ENCODE measurements around the gene RAD51.

Gene RAD51

DNA sequence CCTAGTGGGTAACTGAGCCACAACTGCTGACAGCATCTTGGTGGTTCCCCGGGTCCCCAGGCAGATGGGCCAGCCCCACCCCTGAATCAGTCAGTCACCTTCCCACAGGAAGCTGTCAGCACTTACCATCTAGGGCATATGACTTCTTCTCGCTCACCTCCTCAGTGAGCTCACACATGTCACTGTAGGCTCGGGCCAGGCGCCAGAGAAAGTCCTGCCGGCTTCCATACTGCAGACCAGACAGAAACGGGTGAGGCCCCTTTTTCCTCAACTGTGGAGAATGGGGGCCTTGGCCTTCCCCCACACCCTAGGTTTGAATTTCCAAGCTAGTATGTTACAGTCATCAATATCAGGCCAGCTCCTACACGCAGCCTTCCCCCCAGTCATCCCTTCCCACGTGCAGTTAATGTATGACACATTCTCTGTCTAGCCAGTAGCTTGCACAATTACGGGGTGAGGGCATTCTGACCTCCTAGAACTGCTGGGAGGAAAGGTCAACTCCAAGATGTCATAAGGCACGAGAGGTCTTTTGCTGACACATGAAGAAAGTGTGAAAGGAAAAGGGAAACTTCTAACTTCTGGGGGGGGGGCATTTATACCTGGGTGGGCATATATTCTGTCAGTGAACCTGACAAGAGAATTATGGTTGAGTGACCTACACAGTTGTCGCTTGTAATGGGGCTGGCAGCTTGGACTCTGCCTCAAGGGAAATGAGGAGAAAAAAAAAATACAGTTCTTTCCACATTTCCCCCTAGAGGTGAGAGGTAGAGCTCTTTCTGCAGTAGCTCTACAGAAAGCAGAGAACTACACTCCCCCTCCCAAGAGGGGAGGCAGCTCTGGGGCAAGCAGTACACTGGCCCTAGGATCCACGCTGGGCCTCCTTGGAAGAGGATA, 49.2 kb downstream of the RAD51 start:
- peaks cover 5% of the 10 kb centered on the region for H3K4me1 Mint-ChIP-seq
- TF ChIP-seq CTCF (IDR thresholded peaks at IDR 0.05; ENCODE audit: unreplicated experiment in 3 of 3), result peak in 1 of 3 experiments; percentile 37
- H3K4me3 Mint-ChIP-seq, result no peak overlapping the region
- H3K9me3 Mint-ChIP-seq, result no peaks in the 10 kb centered on the region
- peak overlapping the region in 1 of 3 experiments; percentile 82 for H3K27ac Mint-ChIP-seq
- H3K27me3 Mint-ChIP-seq (ENCODE audit: low read depth), result no peaks in the 10 kb centered on the region
- peaks cover 25% of the 10 kb centered on the region for H3K36me3 Mint-ChIP-seq (ENCODE audit: low read depth)

- H3K4me1 Mint-ChIP-seq, result peaks cover 5% of the 10 kb centered on the region
- H3K4me3 Mint-ChIP-seq, result no peak overlapping the region
- no peaks in the 10 kb centered on the region for H3K27me3 Mint-ChIP-seq (ENCODE audit: low read depth)
- no peak for TF ChIP-seq CTCF (IDR thresholded peaks at IDR 0.05; ENCODE audit: unreplicated experiment in 3 of 3)
- H3K9me3 Mint-ChIP-seq, result no peaks in the 10 kb centered on the region
- H3K27ac Mint-ChIP-seq, result peak overlapping the region in 1 of 3 experiments; percentile 82
- H3K36me3 Mint-ChIP-seq (ENCODE audit: low read depth), result peaks cover 25% of the 10 kb centered on the region
These were observed 49.8 kb downstream of the RAD51 start for GRCh38 chr15:40744815-40745152.

DNA sequence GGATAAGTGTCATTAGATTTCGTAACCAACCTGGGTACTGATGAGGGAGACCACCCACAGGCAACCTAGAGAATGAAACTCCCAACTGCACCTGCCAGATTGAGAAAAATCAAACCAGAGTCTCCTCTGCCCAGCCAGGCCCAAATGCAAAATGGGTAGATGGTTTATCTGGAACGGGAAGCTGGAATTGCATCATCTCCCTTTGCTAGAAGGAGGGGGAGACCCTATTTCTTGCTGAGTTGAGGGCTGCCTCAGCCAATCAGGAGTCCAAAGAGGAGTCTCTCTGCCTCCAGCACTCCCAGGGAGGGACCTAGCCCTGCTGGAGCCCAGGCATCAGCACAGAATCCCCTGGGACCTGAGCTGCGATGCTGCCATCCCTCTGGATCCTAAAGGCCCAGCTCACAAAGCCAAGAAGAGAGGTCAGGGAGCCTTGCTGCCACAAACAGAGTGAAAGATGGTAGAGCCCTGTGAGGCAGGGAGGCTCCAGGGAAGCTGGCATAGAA, 52.0 kb downstream of the RAD51 start:
- TF ChIP-seq CTCF (IDR thresholded peaks at IDR 0.05; ENCODE audit: unreplicated experiment in 3 of 3), result no peak
- peaks cover 5% of the 10 kb centered on the region for H3K4me1 Mint-ChIP-seq
- H3K27ac Mint-ChIP-seq, result no peak overlapping the region
- no peaks in the 10 kb centered on the region for H3K27me3 Mint-ChIP-seq (ENCODE audit: low read depth)
- peaks cover 23% of the 10 kb centered on the region for H3K36me3 Mint-ChIP-seq (ENCODE audit: low read depth)
- no peak overlapping the region for H3K4me3 Mint-ChIP-seq
- no peaks in the 10 kb centered on the region for H3K9me3 Mint-ChIP-seq

- Mint-ChIP-seq H3K36me3 (ENCODE audit: low read depth) (peaks cover 23% of the 10 kb centered on the region), H3K4me1 (peaks cover 10% of the 10 kb centered on the region), H3K4me3 (no peak overlapping the region), H3K9me3 (no peaks in the 10 kb centered on the region), H3K27me3 (ENCODE audit: low read depth) (no peaks in the 10 kb centered on the region), H3K27ac (no peak overlapping the region)
- no peak for TF ChIP-seq CTCF (IDR thresholded peaks at IDR 0.05; ENCODE audit: unreplicated experiment in 3 of 3)
These were observed 53.0 kb downstream of the RAD51 start for GRCh38 chr15:40747685-40748631.

DNA sequence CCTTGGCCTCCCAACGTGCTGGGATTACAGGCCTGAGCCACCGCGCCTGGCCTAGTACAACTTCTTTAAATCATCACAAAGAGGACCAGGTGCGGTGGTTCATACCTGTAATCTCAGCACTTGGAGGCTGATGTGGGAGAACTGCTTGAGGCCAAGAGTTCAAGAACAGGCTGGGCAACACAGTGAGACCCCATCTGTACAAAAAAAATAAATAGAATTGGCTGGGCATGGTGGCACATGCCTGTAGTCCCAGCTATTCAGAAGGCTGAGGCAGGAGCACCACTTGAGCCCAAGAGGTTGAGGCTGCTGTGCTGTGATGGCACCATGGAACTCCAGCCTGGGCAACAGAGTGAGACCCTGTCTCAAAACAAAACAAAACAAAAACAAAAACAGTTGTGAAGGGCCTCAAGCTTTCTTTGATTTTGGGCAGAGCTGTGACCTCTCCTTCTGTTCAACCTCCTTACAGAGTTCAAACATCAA, 54.2 kb downstream of the RAD51 start:
- H3K4me1 Mint-ChIP-seq, result peaks cover 17% of the 10 kb centered on the region
- peaks cover 23% of the 10 kb centered on the region for H3K36me3 Mint-ChIP-seq (ENCODE audit: low read depth)
- no peaks in the 10 kb centered on the region for H3K27me3 Mint-ChIP-seq (ENCODE audit: low read depth)
- no peak for TF ChIP-seq CTCF (IDR thresholded peaks at IDR 0.05; ENCODE audit: unreplicated experiment in 3 of 3)
- H3K27ac Mint-ChIP-seq, result no peak overlapping the region
- no peak overlapping the region for H3K4me3 Mint-ChIP-seq
- no peaks in the 10 kb centered on the region for H3K9me3 Mint-ChIP-seq

All from nephron (organoid).